ENCODE data around the gene DOLK.

GRCh38 chr9:128920381-128921058 lies 26.9 kb downstream of the DOLK start, which contains the start of gene PHYHD1:
- TF ChIP-seq GATA2 (IDR thresholded peaks at IDR 0.05; ENCODE audit: low read depth, low read length): no peak
- no peak for TF ChIP-seq GATA3 (IDR thresholded peaks at IDR 0.05; ENCODE audit: low read depth, low read length)
